GM12875 (cell line): ENCODE results near the gene MAP4K3.

Experiments used
- H3K4me3 ChIP-seq: one replicate; pipeline ENCODE4 v1.5.1; 2011; ENCODE audit warnings: low read depth, low read length, control low read depth
- TF ChIP-seq, protein P1 (sequence below): IDR thresholded peaks from 2 replicates; pipeline ENCODE4 v1.5.1; 2011; ENCODE audit warnings: low read depth, mild to moderate bottlenecking, control low read depth, inconsistent platforms, low read length, moderate library complexity, borderline replicate concordance; ENCODE audit not compliant: insufficient read depth

Gene MAP4K3

DNA sequence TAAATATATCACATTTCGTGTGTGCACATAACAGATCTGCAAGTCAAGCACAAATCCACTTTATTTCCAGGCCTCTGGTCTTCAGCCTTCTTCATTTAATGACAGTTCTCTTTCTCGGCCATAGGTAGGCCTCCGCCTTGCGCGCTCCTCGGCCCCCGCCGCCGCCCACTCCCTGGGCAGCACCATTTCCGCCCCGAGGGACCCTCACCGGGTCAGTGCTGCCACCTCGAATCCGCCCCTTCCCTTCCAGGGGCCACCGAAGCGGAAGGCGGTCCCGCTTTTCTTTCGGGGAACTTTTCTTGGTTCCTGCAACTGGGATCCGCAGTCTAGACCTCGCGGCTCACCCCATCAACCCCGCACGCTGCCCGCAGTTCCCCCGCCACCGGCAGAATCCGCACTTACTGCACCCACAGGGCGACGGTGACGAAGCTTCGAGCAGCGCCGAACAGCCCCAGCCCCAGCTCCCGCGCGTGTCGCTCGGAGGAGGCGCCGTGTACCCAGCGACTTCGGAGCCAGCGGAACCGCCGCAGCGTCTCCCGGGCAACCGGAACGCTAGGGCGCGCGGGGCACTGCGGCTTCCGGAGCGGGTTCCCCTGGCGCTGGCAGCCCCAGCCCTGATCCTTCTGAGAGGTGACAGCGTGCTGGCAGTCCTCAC is 193.5 kb downstream of the MAP4K3 start, which contains the start of gene CDKL4:
Gene CDKL4, minus strand, starts transcription at position 502 of the 655 bp plus-strand sequence.
- no peak within 1 kb of the TSS for H3K4me3 ChIP-seq

DNA sequence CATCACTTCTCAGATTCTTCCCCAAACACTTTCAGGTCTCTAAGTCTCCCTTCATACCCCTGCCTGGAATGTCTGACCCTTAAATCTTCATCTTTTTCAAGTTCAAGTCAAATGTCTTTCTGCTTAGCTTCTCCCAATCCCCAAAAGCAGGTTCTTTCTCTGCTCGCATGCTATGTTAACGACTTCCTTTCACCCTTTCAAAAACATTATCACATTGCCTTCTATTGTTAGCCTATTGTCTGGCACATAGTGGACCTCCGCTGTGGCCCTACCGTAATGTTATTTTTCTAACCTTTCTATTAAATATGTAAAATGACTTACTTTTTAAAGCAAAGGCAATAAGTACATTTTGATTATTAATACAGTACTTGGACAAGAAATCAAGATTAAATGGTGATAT is 195.5 kb downstream of the MAP4K3 start:
- H3K4me3 ChIP-seq = no peak overlapping the region
- TF ChIP-seq, protein P1, sequence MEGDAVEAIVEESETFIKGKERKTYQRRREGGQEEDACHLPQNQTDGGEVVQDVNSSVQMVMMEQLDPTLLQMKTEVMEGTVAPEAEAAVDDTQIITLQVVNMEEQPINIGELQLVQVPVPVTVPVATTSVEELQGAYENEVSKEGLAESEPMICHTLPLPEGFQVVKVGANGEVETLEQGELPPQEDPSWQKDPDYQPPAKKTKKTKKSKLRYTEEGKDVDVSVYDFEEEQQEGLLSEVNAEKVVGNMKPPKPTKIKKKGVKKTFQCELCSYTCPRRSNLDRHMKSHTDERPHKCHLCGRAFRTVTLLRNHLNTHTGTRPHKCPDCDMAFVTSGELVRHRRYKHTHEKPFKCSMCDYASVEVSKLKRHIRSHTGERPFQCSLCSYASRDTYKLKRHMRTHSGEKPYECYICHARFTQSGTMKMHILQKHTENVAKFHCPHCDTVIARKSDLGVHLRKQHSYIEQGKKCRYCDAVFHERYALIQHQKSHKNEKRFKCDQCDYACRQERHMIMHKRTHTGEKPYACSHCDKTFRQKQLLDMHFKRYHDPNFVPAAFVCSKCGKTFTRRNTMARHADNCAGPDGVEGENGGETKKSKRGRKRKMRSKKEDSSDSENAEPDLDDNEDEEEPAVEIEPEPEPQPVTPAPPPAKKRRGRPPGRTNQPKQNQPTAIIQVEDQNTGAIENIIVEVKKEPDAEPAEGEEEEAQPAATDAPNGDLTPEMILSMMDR = no peak

More for the DNA sequence above, 193.5 kb downstream of the MAP4K3 start, which contains the start of gene CDKL4:
- TF ChIP-seq, protein P1 = no peak

GRCh38 chr2:39240758-39241157 is 196.3 kb downstream of the MAP4K3 start:
- TF ChIP-seq, protein P1 = no peak

GRCh38 chr2:39234754-39235153 is 202.3 kb downstream of the MAP4K3 start:
- TF ChIP-seq, protein P1 = no peak
- H3K4me3 ChIP-seq = no peak overlapping the region

More at GRCh38 chr2:39240758-39241157, 196.3 kb downstream of the MAP4K3 start:
- H3K4me3 ChIP-seq = no peak overlapping the region

DNA sequence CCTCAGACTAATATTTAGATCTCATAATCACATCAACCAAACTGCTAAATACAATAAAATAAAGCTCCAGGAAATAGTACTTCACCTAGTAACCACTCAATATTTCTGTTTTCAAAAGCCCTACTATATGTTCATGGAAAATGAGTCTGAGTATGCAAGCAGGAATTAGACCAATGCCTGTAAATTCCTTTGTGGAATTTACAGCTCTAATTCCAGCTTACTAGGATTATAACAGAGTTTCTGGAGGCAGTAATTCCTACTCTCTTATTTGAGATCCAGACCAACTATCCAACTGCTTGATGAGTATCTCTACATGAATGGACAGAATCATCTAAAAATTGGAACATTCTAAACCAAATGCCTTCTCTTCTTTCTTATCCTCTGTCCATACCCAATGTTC is 204.9 kb downstream of the MAP4K3 start:
- TF ChIP-seq, protein P1 = no peak
- H3K4me3 ChIP-seq = no peak overlapping the region

DNA sequence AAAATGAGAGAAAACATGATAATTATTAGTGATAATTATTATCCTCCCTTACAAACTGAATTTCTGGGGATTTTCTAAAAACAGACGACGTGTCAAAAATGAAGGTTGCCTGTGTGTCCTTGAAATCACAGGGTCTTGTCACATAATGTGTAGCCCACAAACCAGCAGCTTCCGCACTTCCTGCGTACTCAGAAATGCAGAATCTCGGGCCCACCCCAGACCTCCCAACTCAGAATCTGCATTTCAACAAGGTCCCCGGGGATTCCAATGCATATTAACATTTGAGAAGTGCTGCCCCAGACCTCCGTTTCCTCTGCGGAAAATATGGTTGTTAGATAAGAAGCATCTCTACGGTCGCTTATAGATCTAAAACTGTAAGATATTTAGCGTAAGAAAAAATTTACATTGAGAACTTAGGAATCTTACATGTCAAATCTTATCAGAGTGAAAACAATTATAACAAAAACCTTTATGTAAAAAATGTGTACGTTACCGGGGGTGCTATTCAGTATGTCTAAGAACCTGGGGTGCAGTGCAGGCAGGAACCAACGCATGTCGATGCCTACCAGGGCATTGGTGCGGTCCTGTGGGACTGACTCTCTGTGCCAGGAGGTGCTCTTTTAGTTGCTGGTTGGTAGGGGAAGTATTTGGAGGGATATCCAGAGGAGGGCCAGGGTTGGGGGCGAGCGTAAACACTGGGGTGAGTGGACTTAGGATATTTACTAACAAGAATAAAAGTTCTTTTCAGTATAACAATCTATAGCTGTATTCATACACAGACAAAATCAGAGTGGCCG is 208.5 kb downstream of the MAP4K3 start:
- H3K4me3 ChIP-seq = no peak overlapping the region

More for the DNA sequence above, 208.5 kb downstream of the MAP4K3 start:
- TF ChIP-seq, protein P1 = no peak
